GM18909 (cell line): Measurements from ENCODE around the gene ZNF70.
"Not testable (repeated sequence)": the region's sequence is repeated elsewhere in the genome, so short reads cannot be mapped to it uniquely, and the experiment has no call there.

Experiments used
- ATAC-seq: cut with Tn5 transposase; IDR thresholded peaks from one replicate; pipeline ENCODE4 v1.9.1; 2021; ENCODE audit warnings: mild to moderate bottlenecking; ENCODE audit not compliant: unreplicated experiment, poor library complexity

The ZNF70 gene

DNA sequence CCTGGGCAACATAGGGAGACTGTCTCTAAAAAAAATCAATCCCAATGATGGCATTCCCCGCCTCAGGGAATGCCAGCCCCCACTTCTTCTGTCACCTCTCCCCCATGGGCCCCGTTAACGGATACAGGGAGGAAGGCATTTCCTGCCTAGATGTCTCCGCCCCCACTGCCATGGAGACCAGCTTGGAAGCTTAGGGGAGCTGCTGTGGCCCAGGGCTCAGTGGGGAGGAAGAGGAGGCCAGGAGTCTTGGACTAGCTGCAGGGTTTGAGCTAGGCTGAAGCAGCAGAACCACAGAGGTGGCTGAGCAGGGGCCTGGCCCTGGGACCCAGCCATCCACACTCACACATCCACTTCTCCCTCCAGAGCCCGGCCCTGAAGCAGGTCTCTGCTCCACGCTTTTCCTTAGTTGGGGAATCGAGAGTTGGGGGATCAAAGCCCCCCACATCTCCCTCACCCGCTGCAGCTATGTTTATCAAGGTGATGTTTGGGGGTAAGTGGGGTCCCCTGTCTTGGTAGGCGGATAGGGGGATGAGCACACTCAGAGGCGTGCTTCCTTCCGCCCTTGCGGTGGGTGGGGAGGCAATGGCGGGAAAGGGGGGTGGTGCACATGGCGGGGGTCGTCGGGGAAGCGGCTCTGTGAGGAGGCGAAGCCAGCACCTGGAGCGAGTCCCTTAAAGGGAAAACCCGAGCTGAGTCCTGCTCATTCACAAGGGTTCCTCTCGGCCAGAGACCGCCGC lies 12.1 kb upstream of the ZNF70 start, which contains the start of gene C22orf15:
Gene C22orf15 (plus strand): TSS at position 149 of the 737 bp plus-strand sequence. CDS start 317 bp downstream, at position 466.
- ATAC-seq, result no peak

- no peak for ATAC-seq
Observed at GRCh38 chr22:23760056-23760455, 9.1 kb upstream of the ZNF70 start.

- ATAC-seq, result no peak
Observed at GRCh38 chr22:23759566-23759965, 8.7 kb upstream of the ZNF70 start.

GRCh38 chr22:23756891-23757290 lies 6.0 kb upstream of the ZNF70 start:
- ATAC-seq, result no peak

DNA sequence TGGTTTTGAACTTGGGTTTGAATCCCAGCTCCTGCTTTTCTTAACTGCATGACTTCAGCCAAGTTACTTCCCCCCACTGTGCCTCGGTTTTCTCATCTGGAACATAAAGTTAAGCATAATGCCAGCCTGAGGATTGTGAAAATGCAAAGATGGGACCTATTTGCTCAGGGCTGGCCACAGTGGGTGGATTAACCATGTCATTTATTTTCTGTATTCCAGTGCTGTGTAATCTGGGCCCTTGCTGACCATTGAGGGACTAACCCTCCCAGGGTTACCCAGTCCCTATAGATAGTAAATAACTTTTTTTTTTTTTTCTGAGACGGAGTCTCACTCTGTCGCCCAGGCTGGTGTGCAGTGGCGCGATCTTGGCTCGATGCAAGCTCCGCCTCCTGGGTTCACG lies 4.8 kb upstream of the ZNF70 start:
- no peak for ATAC-seq

DNA sequence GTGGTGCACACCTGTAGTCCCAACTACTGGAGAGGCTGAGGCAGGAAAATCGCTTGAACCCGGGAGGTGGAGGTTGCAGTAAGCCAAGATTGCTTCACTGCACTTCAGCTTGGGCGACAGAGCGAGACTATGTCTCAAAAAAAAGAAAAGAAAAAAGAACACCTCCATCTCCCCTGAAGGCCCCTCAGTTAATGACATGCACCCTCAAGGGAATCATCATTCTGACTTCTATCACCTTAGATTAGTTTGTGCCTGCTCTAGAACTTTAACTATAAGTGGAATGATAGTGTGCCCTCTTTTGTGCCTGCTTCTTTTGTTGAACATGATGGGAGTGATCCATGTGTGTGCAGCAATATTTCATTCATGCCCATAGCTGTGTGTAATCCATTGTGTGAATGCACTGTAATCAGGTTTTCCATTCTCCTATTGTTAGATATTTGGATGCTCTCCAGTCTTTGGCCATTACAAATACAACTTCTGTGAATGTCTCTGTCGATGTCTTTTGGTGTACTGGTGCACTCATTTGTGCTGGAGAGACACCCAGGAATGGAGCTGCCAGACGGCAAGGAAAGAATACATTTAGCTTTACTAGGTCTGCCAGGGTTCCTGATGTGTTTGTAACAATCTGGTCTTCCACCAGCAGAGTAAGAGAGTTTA lies 4.2 kb upstream of the ZNF70 start:
- ATAC-seq, result no peak

DNA sequence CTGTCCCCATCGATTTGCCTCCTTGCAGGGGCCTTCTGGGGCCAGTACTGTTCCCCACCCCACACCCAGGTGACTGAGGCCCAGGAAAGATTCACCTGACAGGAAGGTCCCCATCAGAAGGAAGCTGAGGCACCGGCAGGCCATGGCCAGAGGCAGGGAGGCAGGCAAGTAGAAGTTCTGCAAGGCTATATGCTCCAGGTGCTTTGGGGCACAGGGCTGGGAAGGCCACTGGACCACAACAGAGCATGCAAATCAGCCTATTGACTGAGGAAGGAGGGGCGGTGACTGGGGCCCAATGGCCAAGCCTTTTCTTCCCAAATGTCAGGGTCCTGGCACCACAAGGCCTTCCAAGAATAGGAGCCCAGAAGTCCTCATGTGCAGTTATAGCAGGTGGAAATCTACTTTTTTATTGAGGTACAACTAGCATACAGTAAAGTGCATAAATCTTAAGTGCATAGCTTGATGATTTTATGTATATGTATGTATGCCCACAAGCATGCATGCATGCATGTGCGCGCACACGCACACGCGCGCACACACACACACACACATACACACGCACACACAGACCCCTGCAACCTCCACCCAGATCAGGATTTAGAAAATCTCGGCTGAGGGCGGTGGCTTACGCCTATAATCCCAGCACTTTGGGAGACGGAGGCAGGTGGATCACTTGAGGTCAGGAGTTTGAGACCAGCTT lies 3.5 kb upstream of the ZNF70 start, which contains the start of gene VPREB3:
Gene VPREB3 (minus strand): TSS at position 206 of the 700 bp plus-strand sequence. CDS start 62 bp downstream, at position 144.
- ATAC-seq, result no peak

DNA sequence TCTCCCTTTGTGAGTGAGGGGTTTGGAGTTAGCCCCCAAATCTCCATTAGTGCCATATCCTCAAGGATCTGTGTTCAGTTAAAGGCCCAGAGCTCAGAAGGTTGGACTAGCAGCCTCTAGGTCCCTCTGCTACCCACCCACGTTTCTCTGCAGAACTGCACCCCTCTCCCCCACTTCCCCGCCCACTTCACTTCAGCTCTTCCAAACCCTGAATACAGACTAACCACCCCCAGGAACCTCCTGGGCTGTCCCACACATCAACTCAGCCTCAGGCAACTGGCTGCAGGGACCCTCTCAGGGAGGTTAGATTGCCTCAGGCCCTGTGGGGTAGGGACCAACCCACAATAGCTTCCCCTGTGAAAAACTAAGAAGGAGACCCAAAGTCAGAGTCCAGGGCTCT lies 2.5 kb upstream of the ZNF70 start:
- no peak for ATAC-seq

DNA sequence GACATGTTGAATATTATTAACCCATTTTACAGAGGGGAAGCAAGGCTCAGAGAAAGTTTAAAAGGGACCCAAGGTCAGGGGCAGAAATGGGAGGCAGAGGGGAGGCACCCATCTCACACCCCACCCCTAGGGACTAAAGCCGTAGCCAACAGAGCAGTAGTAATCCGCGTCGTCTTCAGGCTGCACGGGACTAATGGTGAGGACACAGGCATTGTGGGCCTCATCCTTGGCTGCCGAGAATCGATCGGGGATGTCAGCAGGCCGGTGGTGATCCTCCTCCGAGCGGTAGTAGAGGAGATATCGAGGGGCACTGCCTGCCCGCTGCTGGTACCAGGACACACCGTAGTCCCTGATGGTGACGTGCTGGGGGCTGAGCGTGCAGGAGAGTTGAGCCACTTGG lies 1.8 kb upstream of the ZNF70 start:
- peak; percentile 20 for ATAC-seq

DNA sequence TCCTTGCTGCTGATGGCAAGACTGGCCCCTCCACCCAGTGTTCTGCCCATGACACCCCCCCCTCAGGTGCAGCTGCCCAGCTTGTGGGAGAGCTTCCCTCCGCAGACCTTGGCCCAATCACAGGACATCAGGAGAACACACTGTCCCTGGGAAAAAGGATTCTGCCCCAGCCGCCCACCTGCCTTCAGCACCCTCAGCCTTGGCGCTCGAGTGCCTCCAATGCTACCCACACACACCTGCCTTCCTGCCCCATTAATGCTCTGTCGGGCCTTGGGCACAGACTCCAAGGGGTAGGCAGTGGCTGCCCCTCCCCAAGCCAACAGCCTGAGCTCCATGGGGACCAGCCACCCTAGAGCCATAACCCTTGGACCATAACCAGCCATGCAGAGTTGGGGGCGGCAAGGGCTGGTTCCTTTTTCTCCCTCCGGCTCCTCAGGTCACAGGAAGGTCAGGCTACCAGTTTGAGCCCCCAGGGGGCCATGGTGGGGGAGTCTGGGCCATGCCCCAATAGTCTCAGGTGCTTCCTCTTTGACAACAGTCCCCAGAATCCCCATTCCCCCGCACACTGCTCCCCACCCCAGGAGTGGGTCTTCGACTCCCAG lies 1.3 kb upstream of the ZNF70 start:
- ATAC-seq, result peak; percentile 37

DNA sequence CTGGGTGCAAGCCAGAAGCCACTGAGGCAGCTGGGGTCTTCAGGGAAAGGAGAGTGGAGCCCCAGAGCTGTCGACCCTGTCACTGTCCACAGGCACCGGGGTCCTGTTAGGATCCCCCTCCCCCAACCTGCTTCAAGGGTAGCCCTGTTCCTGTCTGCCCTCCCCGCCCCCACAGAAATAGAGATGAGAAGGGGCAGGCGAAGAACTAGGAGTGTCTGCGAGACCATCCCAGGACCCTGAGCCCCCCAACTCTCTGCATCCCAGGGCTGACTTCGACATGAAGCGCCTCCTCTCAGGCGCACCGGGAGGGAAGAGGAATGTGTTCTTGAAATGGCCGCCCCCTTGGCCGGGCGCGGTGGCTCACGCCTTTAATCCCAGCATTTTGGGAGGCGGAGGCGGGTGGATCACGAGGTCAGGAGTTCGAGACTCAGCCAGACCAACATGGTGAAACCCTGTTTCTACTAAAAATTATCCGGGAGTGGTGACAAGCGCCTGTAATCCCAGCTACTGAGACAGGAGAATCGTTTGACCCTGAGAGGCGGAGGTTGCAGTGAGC lies 607 bp upstream of the ZNF70 start:
- ATAC-seq, result no peak

- no peak for ATAC-seq
Observed at GRCh38 chr22:23750367-23750713, 572 bp downstream of the ZNF70 start.

GRCh38 chr22:23749841-23750301 lies 1.0 kb downstream of the ZNF70 start:
- no peak for ATAC-seq

GRCh38 chr22:23745791-23746190 lies 5.1 kb downstream of the ZNF70 start:
- ATAC-seq, result no peak

DNA sequence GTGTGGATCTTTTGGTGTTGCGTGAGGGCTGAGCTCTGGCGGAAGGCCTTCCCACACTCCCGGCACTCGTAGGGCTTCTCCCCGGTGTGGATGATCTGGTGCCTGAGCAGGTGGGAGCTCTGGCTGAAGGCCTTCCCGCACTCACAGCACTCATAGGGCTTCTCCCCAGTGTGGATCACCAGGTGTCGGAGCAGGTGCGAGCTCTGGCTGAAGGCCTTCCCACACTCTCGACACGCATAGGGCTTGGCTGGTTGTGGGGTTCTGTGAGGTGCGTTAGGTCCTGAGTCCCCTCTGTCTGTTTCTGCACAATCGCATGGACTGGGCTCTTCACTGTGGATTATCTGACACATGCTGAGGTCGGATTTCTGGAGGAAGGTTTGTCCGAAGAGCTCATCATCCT lies 6.4 kb downstream of the ZNF70 start:
- ATAC-seq, result no peak

- ATAC-seq, result no peak
Observed at GRCh38 chr22:23744001-23744400, 6.9 kb downstream of the ZNF70 start.

DNA sequence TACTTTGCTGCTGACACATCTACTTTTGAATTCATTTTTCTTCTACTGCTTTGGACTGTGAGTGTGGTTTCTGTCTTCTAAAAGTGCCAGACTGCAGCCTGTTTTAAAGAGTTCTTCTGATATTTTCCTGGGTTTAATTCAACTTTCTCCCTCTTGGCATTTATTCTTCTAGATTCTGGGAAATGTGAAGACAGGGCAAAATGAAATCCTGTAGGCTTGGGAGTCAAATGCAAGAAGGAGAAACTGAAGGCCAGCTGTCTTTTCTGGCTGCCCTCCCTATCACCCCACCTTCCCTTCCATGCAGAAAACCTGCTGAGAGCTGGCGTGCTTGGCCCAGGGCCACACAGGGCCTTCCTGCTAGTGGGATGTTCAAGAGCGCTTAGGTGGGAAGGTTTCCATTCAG lies 7.6 kb downstream of the ZNF70 start:
- no peak for ATAC-seq

GRCh38 chr22:23742505-23743264 lies 8.2 kb downstream of the ZNF70 start:
- ATAC-seq, result no peak

- no peak for ATAC-seq
Observed at GRCh38 chr22:23737696-23738095, 13.2 kb downstream of the ZNF70 start.

GRCh38 chr22:23728108-23728507 lies 22.8 kb downstream of the ZNF70 start:
- not testable (repeated sequence) for ATAC-seq
